Measurements from ENCODE around the gene ADSL. TPM values are rescaled to one million over a fixed set of nuclear protein-coding genes. Genes with fewer than 3 reads are reported as not detected.

The ADSL gene
- total RNA-seq, 1 experiment from 2014 or later, result 203 TPM

GRCh38 chr22:40408718-40409612 lies 62.7 kb downstream of the ADSL start:
- DNase-seq (ENCODE audit: low read depth), result no peak
- in situ Hi-C loops (cut with HindIII; ENCODE audit: low pct_unique_long_range_greater_than_20kb, low sequenced_read_pairs), result no loop called here

GRCh38 chr22:40409613-40410113 lies 63.4 kb downstream of the ADSL start:
- in situ Hi-C loops (cut with HindIII; ENCODE audit: low pct_unique_long_range_greater_than_20kb, low sequenced_read_pairs), result no loop called here
- no peak for DNase-seq (ENCODE audit: low read depth)

- in situ Hi-C loops (cut with HindIII; ENCODE audit: low pct_unique_long_range_greater_than_20kb, low sequenced_read_pairs), result no loop called here
- no peak for DNase-seq (ENCODE audit: low read depth)
Observed at GRCh38 chr22:40410272-40410671, 64.0 kb downstream of the ADSL start.

GRCh38 chr22:40410731-40411505 lies 64.6 kb downstream of the ADSL start:
- DNase-seq (ENCODE audit: low read depth), result no peak
- in situ Hi-C loops (cut with HindIII; ENCODE audit: low pct_unique_long_range_greater_than_20kb, low sequenced_read_pairs), result no loop called here

- DNase-seq (ENCODE audit: low read depth), result no peak
- in situ Hi-C loops (cut with HindIII; ENCODE audit: low pct_unique_long_range_greater_than_20kb, low sequenced_read_pairs), result no loop called here
Observed at GRCh38 chr22:40411506-40411861, 65.2 kb downstream of the ADSL start.

GRCh38 chr22:40412441-40412840 lies 66.1 kb downstream of the ADSL start:
- no peak for DNase-seq (ENCODE audit: low read depth)
- in situ Hi-C loops (cut with HindIII; ENCODE audit: low pct_unique_long_range_greater_than_20kb, low sequenced_read_pairs), result no loop called here

- no peak for DNase-seq (ENCODE audit: low read depth)
- in situ Hi-C loops (cut with HindIII; ENCODE audit: low pct_unique_long_range_greater_than_20kb, low sequenced_read_pairs), result no loop called here
Observed at GRCh38 chr22:40413873-40414272, 67.6 kb downstream of the ADSL start.

GRCh38 chr22:40414311-40414710 lies 68.0 kb downstream of the ADSL start:
- in situ Hi-C loops (cut with HindIII; ENCODE audit: low pct_unique_long_range_greater_than_20kb, low sequenced_read_pairs), result no loop called here
- DNase-seq (ENCODE audit: low read depth), result peak; percentile 16

GRCh38 chr22:40414838-40415505 lies 68.7 kb downstream of the ADSL start:
- no peak for DNase-seq (ENCODE audit: low read depth)
- in situ Hi-C loops (cut with HindIII; ENCODE audit: low pct_unique_long_range_greater_than_20kb, low sequenced_read_pairs), result no loop called here

GRCh38 chr22:40415531-40416266 lies 69.4 kb downstream of the ADSL start:
- DNase-seq (ENCODE audit: low read depth), result no peak
- in situ Hi-C loops (cut with HindIII; ENCODE audit: low pct_unique_long_range_greater_than_20kb, low sequenced_read_pairs), result no loop called here

GRCh38 chr22:40416267-40416570 lies 69.9 kb downstream of the ADSL start:
- no peak for DNase-seq (ENCODE audit: low read depth)
- in situ Hi-C loops (cut with HindIII; ENCODE audit: low pct_unique_long_range_greater_than_20kb, low sequenced_read_pairs), result no loop called here

GRCh38 chr22:40416636-40417035 lies 70.3 kb downstream of the ADSL start:
- in situ Hi-C loops (cut with HindIII; ENCODE audit: low pct_unique_long_range_greater_than_20kb, low sequenced_read_pairs), result no loop called here
- DNase-seq (ENCODE audit: low read depth), result no peak

- in situ Hi-C loops (cut with HindIII; ENCODE audit: low pct_unique_long_range_greater_than_20kb, low sequenced_read_pairs), result no loop called here
- no peak for DNase-seq (ENCODE audit: low read depth)
Observed at GRCh38 chr22:40417041-40417440, 70.7 kb downstream of the ADSL start.

- no peak for DNase-seq (ENCODE audit: low read depth)
- in situ Hi-C loops (cut with HindIII; ENCODE audit: low pct_unique_long_range_greater_than_20kb, low sequenced_read_pairs), result no loop called here
Observed at GRCh38 chr22:40417881-40418280, 71.6 kb downstream of the ADSL start.

GRCh38 chr22:40418366-40419201 lies 72.3 kb downstream of the ADSL start:
- in situ Hi-C loops (cut with HindIII; ENCODE audit: low pct_unique_long_range_greater_than_20kb, low sequenced_read_pairs), result no loop called here
- DNase-seq (ENCODE audit: low read depth), result no peak

- no peak for DNase-seq (ENCODE audit: low read depth)
- in situ Hi-C loops (cut with HindIII; ENCODE audit: low pct_unique_long_range_greater_than_20kb, low sequenced_read_pairs), result no loop called here
Observed at GRCh38 chr22:40419718-40420117, 73.4 kb downstream of the ADSL start.

- in situ Hi-C loops (cut with HindIII; ENCODE audit: low pct_unique_long_range_greater_than_20kb, low sequenced_read_pairs), result no loop called here
- no peak for DNase-seq (ENCODE audit: low read depth)
Observed at GRCh38 chr22:40420341-40421081, 74.2 kb downstream of the ADSL start.
